ENCODE results near the gene SYNCRIP.

DNA sequence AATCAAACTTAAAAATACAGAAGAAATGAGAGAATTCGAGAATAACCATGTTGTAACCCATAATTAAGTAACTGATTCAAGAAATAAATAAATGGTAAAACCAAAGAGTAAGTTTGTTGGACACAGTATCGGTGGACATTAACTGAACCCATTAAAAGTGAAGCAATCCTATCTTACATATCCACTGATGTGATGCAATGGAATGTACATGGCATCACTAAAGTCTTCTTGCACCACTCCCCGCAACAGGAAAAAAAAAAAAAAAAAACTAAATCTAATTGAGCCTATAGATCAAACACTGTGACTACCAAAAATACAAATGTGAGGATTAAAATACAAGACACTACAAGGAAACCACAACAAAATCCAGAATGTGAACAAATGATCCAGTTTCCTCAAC, 56.9 kb downstream of the SYNCRIP start:
- no peak for TF ChIP-seq SIN3A (IDR thresholded peaks at IDR 0.05; ENCODE audit: low read depth)
- TF ChIP-seq ATF3 (IDR thresholded peaks at IDR 0.05) = no peak
- no peak for TF ChIP-seq ZNF274 (IDR thresholded peaks at IDR 0.05; ENCODE audit: low read depth, low read length)
- no peak for TF ChIP-seq ELF1 (IDR thresholded peaks at IDR 0.05; ENCODE audit: borderline replicate concordance, low read depth)
- no peak for TF ChIP-seq CTCF (IDR thresholded peaks at IDR 0.05 in 2 of 3, conservative IDR thresholded peaks at IDR 0.05 in 1 of 3; ENCODE audit: borderline replicate concordance in 1 of 3, insufficient read depth in 1 of 3, low read depth in 2 of 3, low read length in 2 of 3)
- TF ChIP-seq TCF7L2 (IDR thresholded peaks at IDR 0.05; ENCODE audit: borderline replicate concordance, extremely low read depth, insufficient read depth, insufficient read length) = no peak

Measured in HCT116 (cell line).